DOHH2 (cell line): ENCODE measurements around the gene ASXL2.

ENCODE experiments used
- CTCF ChIP-seq: fragments of 200-600 bp; sonication (generic); IDR thresholded peaks from one replicate; pipeline ENCODE4 v1.5.1; 2014; ENCODE audit warnings: antibody characterized with exemption, mild to moderate bottlenecking, low read depth, low read length; ENCODE audit not compliant: poor library complexity, severe bottlenecking
- EZH2phosphoT487 ChIP-seq: fragments of 200-600 bp; sonication (generic); IDR thresholded peaks from 2 replicates; pipeline ENCODE4 v1.6.1; 2017; ENCODE audit warnings: borderline replicate concordance, mild to moderate bottlenecking, antibody characterized with exemption, low read length, moderate library complexity, mixed read lengths

GRCh38 chr2:25899404-25899970 lies 21.2 kb upstream of the ASXL2 start:
- no peak for TF ChIP-seq CTCF
- TF ChIP-seq EZH2phosphoT487 = no peak
